ENCODE results near the gene PACS1. TPM values are rescaled to one million over a fixed set of nuclear protein-coding genes. Genes with fewer than 3 reads are reported as not detected.

The PACS1 gene
- total RNA-seq, 5 donors from 2014 or later (not counting 1 experiment from before 2014, with no cell fraction given): 222 to 268 (median 236) TPM

DNA sequence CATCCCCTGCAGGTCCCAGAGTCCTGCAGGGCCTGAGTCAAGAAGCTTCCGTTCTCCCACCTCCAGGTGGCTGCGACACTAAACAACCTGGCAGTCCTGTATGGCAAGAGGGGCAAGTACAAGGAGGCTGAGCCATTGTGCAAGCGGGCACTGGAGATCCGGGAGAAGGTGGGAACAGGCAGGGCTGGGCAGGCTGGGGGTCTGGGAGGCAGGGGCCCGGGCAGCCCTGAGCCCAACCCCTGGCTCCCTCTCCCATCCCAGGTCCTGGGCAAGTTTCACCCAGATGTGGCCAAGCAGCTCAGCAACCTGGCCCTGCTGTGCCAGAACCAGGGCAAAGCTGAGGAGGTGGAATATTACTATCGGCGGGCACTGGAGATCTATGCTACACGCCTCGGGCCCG is 193.7 kb downstream of the PACS1 start:
- CTCF ChIA-PET: no interaction called here
- Mint-ChIP-seq H3K27ac (no peak overlapping the region), H3K4me1 (peaks cover 23 to 24% (median 23%) of the 10 kb centered on the region in 3 donors), H3K9me3 (no peaks in the 10 kb centered on the region), H3K27me3 (no peaks in the 10 kb centered on the region), H3K4me3 (no peak overlapping the region), H3K36me3 (peaks cover 14% of the 10 kb centered on the region)
- WGBS (ENCODE audit: insufficient coverage): 97% methylated on average over 7 of the region's 10 CpGs
- peaks cover 0 to 24% of the 10 kb centered on the region in 2 experiments for H3K4me1 ChIP-seq (ENCODE audit: control insufficient read depth in 1 of 2, extremely low read depth in 1 of 2, insufficient read depth in 2 of 2, low read length in 2 of 2)
- POLR2A ChIA-PET: no interaction called here
- peaks cover 19 to 60% of the 10 kb centered on the region in 2 donors for H3K36me3 ChIP-seq (ENCODE audit: control insufficient read depth in 2 of 2, extremely low read depth in 1 of 2, insufficient read depth in 1 of 2, low read length in 1 of 2)
- H3K27ac ChIP-seq (ENCODE audit: low read length): no peak overlapping the region
- H3K27me3 ChIP-seq (replicated peaks in 1 of 2; ENCODE audit: control insufficient read depth in 2 of 2, extremely low read depth in 1 of 2, insufficient read depth in 2 of 2, low read length in 1 of 2): no peaks in the 10 kb centered on the region
- DNase-seq (no peak), ATAC-seq (replicated peaks in 1 of 4) (no peak)
- no peaks in the 10 kb centered on the region for H3K9me3 ChIP-seq
- H3K4me3 ChIP-seq (ENCODE audit: control insufficient read depth in 1 of 2, extremely low read depth in 1 of 2, low read length in 1 of 2): no peak overlapping the region

GRCh38 chr11:66264383-66264782 is 194.3 kb downstream of the PACS1 start:
- Mint-ChIP-seq H3K27ac (no peak overlapping the region), H3K4me1 (peaks cover 21 to 22% (median 22%) of the 10 kb centered on the region in 3 donors), H3K36me3 (peaks cover 10% of the 10 kb centered on the region), H3K4me3 (no peak overlapping the region), H3K9me3 (no peaks in the 10 kb centered on the region), H3K27me3 (no peaks in the 10 kb centered on the region)
- no peak for DNase-seq
- H3K27me3 ChIP-seq (replicated peaks in 1 of 2; ENCODE audit: control insufficient read depth in 2 of 2, extremely low read depth in 1 of 2, insufficient read depth in 2 of 2, low read length in 1 of 2): no peaks in the 10 kb centered on the region
- H3K27ac ChIP-seq (ENCODE audit: low read length): no peak overlapping the region
- ATAC-seq (replicated peaks in 1 of 4): no peak
- no peaks in the 10 kb centered on the region for H3K9me3 ChIP-seq
- peaks cover 1 to 24% of the 10 kb centered on the region in 2 experiments for H3K4me1 ChIP-seq (ENCODE audit: control insufficient read depth in 1 of 2, extremely low read depth in 1 of 2, insufficient read depth in 2 of 2, low read length in 2 of 2)
- ChIA-PET POLR2A (no interaction called here), CTCF (interaction anchor here in 1 of 2 donors (0.6 kb wide), 1 partner anchor 73 kb away, joined by 3 read pairs; no protein-coding TSS in a partner anchor)
- H3K4me3 ChIP-seq (ENCODE audit: control insufficient read depth in 1 of 2, extremely low read depth in 1 of 2, low read length in 1 of 2): no peak overlapping the region
- 92% methylated on average over 8 of the region's 8 CpGs for WGBS (ENCODE audit: insufficient coverage)
- peaks cover 19 to 57% of the 10 kb centered on the region in 2 donors for H3K36me3 ChIP-seq (ENCODE audit: control insufficient read depth in 2 of 2, extremely low read depth in 1 of 2, insufficient read depth in 1 of 2, low read length in 1 of 2)

DNA sequence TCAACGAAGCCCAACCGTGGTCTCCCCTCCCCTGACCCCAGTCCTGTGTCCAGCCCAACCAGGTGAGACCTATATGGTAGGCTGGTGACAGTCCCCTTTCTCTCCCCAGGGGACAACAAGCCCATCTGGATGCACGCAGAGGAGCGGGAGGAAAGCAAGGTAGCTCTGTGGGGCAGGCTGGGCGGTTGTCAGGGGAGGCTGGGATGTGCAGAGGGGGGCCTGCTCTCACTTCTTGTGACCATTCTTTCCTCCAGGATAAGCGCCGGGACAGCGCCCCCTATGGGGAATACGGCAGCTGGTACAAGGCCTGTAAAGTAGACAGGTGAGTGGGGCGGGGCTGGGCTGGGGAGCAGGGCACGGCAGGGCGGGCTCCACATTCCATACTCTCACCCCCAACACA is 194.8 kb downstream of the PACS1 start:
- WGBS (ENCODE audit: insufficient coverage): no CpG with 5 or more reads among the region's 12 CpGs
- H3K36me3 Mint-ChIP-seq: peaks cover 6% of the 10 kb centered on the region

DNA sequence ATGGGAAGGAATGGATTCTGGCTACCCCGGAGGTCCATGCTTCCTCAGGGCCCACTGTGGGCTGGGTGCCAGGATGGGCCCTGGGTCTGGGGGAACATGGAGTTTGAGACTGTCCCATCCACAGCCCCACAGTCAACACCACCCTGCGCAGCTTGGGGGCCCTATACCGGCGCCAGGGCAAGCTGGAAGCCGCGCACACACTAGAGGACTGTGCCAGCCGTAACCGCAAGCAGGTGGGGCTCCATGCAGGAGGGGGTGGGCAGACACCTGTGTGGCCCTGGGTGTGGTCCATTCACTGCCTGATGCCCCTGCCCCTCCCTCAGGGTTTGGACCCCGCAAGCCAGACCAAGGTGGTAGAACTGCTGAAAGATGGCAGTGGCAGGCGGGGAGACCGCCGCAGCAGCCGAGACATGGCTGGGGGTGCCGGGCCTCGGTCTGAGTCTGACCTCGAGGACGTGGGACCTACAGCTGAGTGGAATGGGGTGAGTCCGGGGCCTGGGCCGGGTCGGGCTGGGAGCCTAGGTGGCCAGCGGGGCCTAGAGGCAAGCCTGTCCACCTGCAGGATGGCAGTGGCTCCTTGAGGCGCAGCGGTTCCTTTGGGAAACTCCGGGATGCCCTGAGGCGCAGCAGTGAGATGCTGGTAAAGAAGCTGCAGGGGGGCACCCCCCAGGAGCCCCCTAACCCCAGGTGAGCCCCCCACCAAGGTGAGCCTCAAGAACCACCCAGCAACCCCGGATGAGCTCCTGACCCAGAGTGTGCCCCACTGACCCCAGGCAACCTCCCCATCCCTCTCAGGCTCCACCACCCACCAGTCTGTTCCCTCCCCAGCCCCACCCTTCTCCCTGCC is 195.7 kb downstream of the PACS1 start:
- Mint-ChIP-seq H3K27me3 (no peaks in the 10 kb centered on the region), H3K4me3 (no peak overlapping the region), H3K4me1 (peaks cover 29 to 32% (median 30%) of the 10 kb centered on the region in 3 donors), H3K27ac (no peak overlapping the region), H3K36me3 (peaks cover 7% of the 10 kb centered on the region), H3K9me3 (no peaks in the 10 kb centered on the region)
- POLR2A ChIA-PET: interaction anchor here in 1 of 2 donors (0.6 kb wide), 1 partner anchor 46 kb away, joined by 3 read pairs; no protein-coding TSS in a partner anchor
- Histone ChIP-seq H3K27ac (ENCODE audit: low read length) (no peak overlapping the region), H3K4me3 (ENCODE audit: control insufficient read depth in 1 of 2, extremely low read depth in 1 of 2, low read length in 1 of 2) (no peak overlapping the region), H3K4me1 (ENCODE audit: control insufficient read depth in 1 of 2, extremely low read depth in 1 of 2, insufficient read depth in 2 of 2, low read length in 2 of 2) (peaks cover 6 to 36% of the 10 kb centered on the region in 2 experiments), H3K36me3 (ENCODE audit: control insufficient read depth in 2 of 2, extremely low read depth in 1 of 2, insufficient read depth in 1 of 2, low read length in 1 of 2) (peaks cover 14 to 51% of the 10 kb centered on the region in 2 donors), H3K27me3 (replicated peaks in 1 of 2; ENCODE audit: control insufficient read depth in 2 of 2, extremely low read depth in 1 of 2, insufficient read depth in 2 of 2, low read length in 1 of 2) (no peaks in the 10 kb centered on the region), H3K9me3 (no peaks in the 10 kb centered on the region)
- DNase-seq (no peak), ATAC-seq (replicated peaks in 1 of 4) (no peak)
- CTCF ChIA-PET: interaction anchor here in 1 of 2 donors (1.1 kb wide), 1 partner anchor 23 kb away, joined by 3 read pairs; the partner anchor contains the start of gene YIF1A
- WGBS (ENCODE audit: insufficient coverage): 97% methylated on average over 20 of the region's 26 CpGs

More for the DNA sequence above, 194.8 kb downstream of the PACS1 start:
- peaks cover 17 to 52% of the 10 kb centered on the region in 2 donors for H3K36me3 ChIP-seq (ENCODE audit: control insufficient read depth in 2 of 2, extremely low read depth in 1 of 2, insufficient read depth in 1 of 2, low read length in 1 of 2)
- H3K4me1 ChIP-seq (ENCODE audit: control insufficient read depth in 1 of 2, extremely low read depth in 1 of 2, insufficient read depth in 2 of 2, low read length in 2 of 2): peaks cover 6 to 28% of the 10 kb centered on the region in 2 experiments
- H3K27ac ChIP-seq (ENCODE audit: low read length): no peak overlapping the region
- no peak overlapping the region for H3K4me3 Mint-ChIP-seq
- H3K27me3 Mint-ChIP-seq: no peaks in the 10 kb centered on the region
- DNase-seq (peak in 12 of 35 experiments; percentile 18 to 54 (median 32)), ATAC-seq (replicated peaks in 1 of 4) (no peak)
- peaks cover 23% of the 10 kb centered on the region in 3 donors for H3K4me1 Mint-ChIP-seq
- H3K27me3 ChIP-seq (replicated peaks in 1 of 2; ENCODE audit: control insufficient read depth in 2 of 2, extremely low read depth in 1 of 2, insufficient read depth in 2 of 2, low read length in 1 of 2): no peaks in the 10 kb centered on the region
- H3K9me3 ChIP-seq: no peaks in the 10 kb centered on the region
- no peak overlapping the region for H3K27ac Mint-ChIP-seq
- H3K4me3 ChIP-seq (ENCODE audit: control insufficient read depth in 1 of 2, extremely low read depth in 1 of 2, low read length in 1 of 2): no peak overlapping the region
- POLR2A ChIA-PET: no interaction called here
- CTCF ChIA-PET: interaction anchor here in 1 of 2 donors (0.6 kb wide), 1 partner anchor 73 kb away, joined by 3 read pairs; no protein-coding TSS in a partner anchor
- H3K9me3 Mint-ChIP-seq: no peaks in the 10 kb centered on the region

DNA sequence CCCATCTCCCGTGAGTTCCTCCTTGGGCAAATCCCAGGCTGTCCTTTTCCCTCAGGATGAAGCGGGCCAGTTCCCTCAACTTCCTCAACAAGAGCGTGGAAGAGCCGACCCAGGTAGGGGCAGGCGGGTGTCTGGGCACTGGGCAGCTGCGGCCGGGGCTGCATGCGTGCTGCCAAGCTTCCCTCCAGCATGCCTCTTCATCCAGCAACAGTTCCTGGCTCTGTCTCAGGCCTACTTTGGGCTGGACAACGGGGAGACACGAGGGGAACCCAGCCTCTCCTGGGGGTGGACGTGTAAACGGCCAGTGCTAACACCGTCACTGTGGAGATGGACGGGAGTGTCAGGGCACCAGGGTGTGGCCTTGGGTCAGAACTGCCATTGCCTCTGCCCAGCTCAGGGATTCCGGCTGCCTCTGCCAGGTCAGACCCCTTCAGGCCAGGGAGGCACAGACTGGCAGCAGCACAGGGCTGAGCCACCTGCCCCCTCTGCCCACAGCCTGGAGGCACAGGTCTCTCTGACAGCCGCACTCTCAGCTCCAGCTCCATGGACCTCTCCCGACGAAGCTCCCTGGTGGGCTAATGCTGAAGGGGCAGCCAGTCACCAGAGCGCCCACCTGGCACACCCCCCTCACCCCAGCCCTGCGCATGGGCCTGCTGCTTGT is 196.4 kb downstream of the PACS1 start:
- Mint-ChIP-seq H3K27ac (peak overlapping the region in 1 of 2 donors; percentile 82), H3K9me3 (no peaks in the 10 kb centered on the region), H3K4me1 (peaks cover 32 to 33% (median 32%) of the 10 kb centered on the region in 3 donors), H3K4me3 (peak overlapping the region in 2 of 3 donors; percentile 86 to 94), H3K36me3 (peaks cover 10% of the 10 kb centered on the region), H3K27me3 (no peaks in the 10 kb centered on the region)
- H3K27ac ChIP-seq (ENCODE audit: low read length): peak overlapping the region; percentile 64
- no peaks in the 10 kb centered on the region for H3K9me3 ChIP-seq
- H3K4me1 ChIP-seq (ENCODE audit: control insufficient read depth in 1 of 2, extremely low read depth in 1 of 2, insufficient read depth in 2 of 2, low read length in 2 of 2): peaks cover 6 to 42% of the 10 kb centered on the region in 2 experiments
- DNase-seq (no peak), ATAC-seq (replicated peaks in 1 of 4) (no peak)
- POLR2A ChIA-PET: interaction anchor here in 1 of 2 donors (0.6 kb wide), 1 partner anchor 45 kb away, joined by 3 read pairs; no protein-coding TSS in a partner anchor
- no peak overlapping the region for H3K4me3 ChIP-seq (ENCODE audit: control insufficient read depth in 1 of 2, extremely low read depth in 1 of 2, low read length in 1 of 2)
- H3K36me3 ChIP-seq (ENCODE audit: control insufficient read depth in 2 of 2, extremely low read depth in 1 of 2, insufficient read depth in 1 of 2, low read length in 1 of 2): peaks cover 16 to 46% of the 10 kb centered on the region in 2 donors
- WGBS (ENCODE audit: insufficient coverage): 96% methylated on average over 19 of the region's 20 CpGs
- CTCF ChIA-PET: interaction anchor here in 1 of 2 donors (1.1 kb wide), 1 partner anchor 23 kb away, joined by 3 read pairs; the partner anchor contains the start of gene YIF1A
- no peaks in the 10 kb centered on the region for H3K27me3 ChIP-seq (replicated peaks in 1 of 2; ENCODE audit: control insufficient read depth in 2 of 2, extremely low read depth in 1 of 2, insufficient read depth in 2 of 2, low read length in 1 of 2)

- WGBS (ENCODE audit: insufficient coverage): 94% methylated on average over 3 of the region's 13 CpGs
- H3K27me3 Mint-ChIP-seq: no peaks in the 10 kb centered on the region
- H3K4me3 ChIP-seq (ENCODE audit: control insufficient read depth in 1 of 2, extremely low read depth in 1 of 2, low read length in 1 of 2): peak overlapping the region; percentile 36 to 89
Measured at GRCh38 chr11:66267039-66267378, 196.9 kb downstream of the PACS1 start.

More at GRCh38 chr11:66267039-66267378, 196.9 kb downstream of the PACS1 start:
- no peaks in the 10 kb centered on the region for H3K9me3 ChIP-seq
- Mint-ChIP-seq H3K4me3 (peak overlapping the region; percentile 86 to 94 (median 90)), H3K36me3 (peaks cover 15% of the 10 kb centered on the region), H3K9me3 (no peaks in the 10 kb centered on the region), H3K27ac (peak overlapping the region; percentile 72 to 82), H3K4me1 (peaks cover 33 to 37% (median 37%) of the 10 kb centered on the region in 3 donors)
- CTCF ChIA-PET: interaction anchor here in 1 of 2 donors (1.1 to 1.7 kb wide), 4 partner anchors 14 to 407 kb away, joined by 3 to 5 read pairs (median 4); partner anchors contain the start of gene MUS81
- POLR2A ChIA-PET: no interaction called here
- no peaks in the 10 kb centered on the region for H3K27me3 ChIP-seq (replicated peaks in 1 of 2; ENCODE audit: control insufficient read depth in 2 of 2, extremely low read depth in 1 of 2, insufficient read depth in 2 of 2, low read length in 1 of 2)
- peaks cover 21 to 46% of the 10 kb centered on the region in 2 donors for H3K36me3 ChIP-seq (ENCODE audit: control insufficient read depth in 2 of 2, extremely low read depth in 1 of 2, insufficient read depth in 1 of 2, low read length in 1 of 2)
- ATAC-seq (replicated peaks in 1 of 4) (no peak), DNase-seq (no peak)
- H3K4me1 ChIP-seq (ENCODE audit: control insufficient read depth in 1 of 2, extremely low read depth in 1 of 2, insufficient read depth in 2 of 2, low read length in 2 of 2): peaks cover 6 to 47% of the 10 kb centered on the region in 2 experiments
- peak overlapping the region; percentile 64 for H3K27ac ChIP-seq (ENCODE audit: low read length)

Measured in T-cell (primary cell).